T-cell (primary cell): ENCODE data around the gene POLD1. TPM values are rescaled to one million over a fixed set of nuclear protein-coding genes. Genes with fewer than 3 reads are reported as not detected.
"Not testable (repeated sequence)": the region's sequence is repeated elsewhere in the genome, so short reads cannot be mapped to it uniquely, and the experiment has no call there.

Experiments
- ATAC-seq, 4 experiments: fragments of 200-7000 bp in 3 of 4; fragments of 150-1000 bp in 1 of 4; cut with Tn5 transposase; replicated peaks in 1 of 4; 1 replicate in 3 of 4; 2 replicates in 1 of 4; pipeline ENCODE4 v1.10.0; 2021; ENCODE audit warnings: moderate library complexity in 3 of 4, mild to moderate bottlenecking in 2 of 4, moderate number of reproducible peaks in 1 of 4
- CTCF ChIA-PET, 2 donors: fragments of 300-600 bp; sonication (Branson Sonifier 250); formaldehyde crosslinking; loops; one replicate each; lab custom pipeline; 2022; ENCODE audit warnings: antibody characterized with exemption in 2 of 2; lab: Charles Lee
- POLR2A ChIA-PET, 2 donors: fragments of 300-600 bp; sonication (Branson Sonifier 250); formaldehyde crosslinking; loops; one replicate each; lab custom pipeline; 2022; ENCODE audit warnings: antibody characterized with exemption in 2 of 2; lab: Charles Lee
- DNase-seq, 35 experiments: peaks; one replicate each; pipeline versions ENCODE4 v3.0.0 to v3.0.0-alpha.2; 2013 to 2023
- H3K27ac ChIP-seq: one replicate; pipeline ENCODE4 v1.5.1; 2013; ENCODE audit warnings: low read length
- H3K27me3 ChIP-seq, 2 experiments: replicated peaks in 1 of 2; 1 replicate in 1 of 2; 2 replicates in 1 of 2; pipeline versions ENCODE4 v1.6.1 to v1.7.0; 2013; ENCODE audit warnings: low read length in 1 of 2, mixed read lengths in 1 of 2; ENCODE audit not compliant: control insufficient read depth in 2 of 2, insufficient read depth in 2 of 2; ENCODE audit errors: extremely low read depth in 1 of 2
- H3K36me3 ChIP-seq, 2 donors: 1 replicate in 1 of 2; 2 replicates in 1 of 2; pipeline versions ENCODE4 v1.6.1 to v1.7.0; 2013; ENCODE audit warnings: low read length in 1 of 2; ENCODE audit not compliant: control insufficient read depth in 2 of 2, insufficient read depth in 1 of 2; ENCODE audit errors: extremely low read depth in 1 of 2
- H3K4me1 ChIP-seq, 2 experiments: 1 replicate in 1 of 2; 2 replicates in 1 of 2; pipeline versions ENCODE4 v1.6.1 to v1.7.0; 2013; ENCODE audit warnings: low read length in 2 of 2, mixed read lengths in 1 of 2; ENCODE audit not compliant: insufficient read depth in 2 of 2, control insufficient read depth in 1 of 2; ENCODE audit errors: extremely low read depth in 1 of 2
- H3K4me3 ChIP-seq, 2 donors: 1 replicate in 1 of 2; 2 replicates in 1 of 2; pipeline versions ENCODE4 v1.5.1 to v1.7.0; 2013; ENCODE audit warnings: mild to moderate bottlenecking in 2 of 2, low read length in 1 of 2, moderate library complexity in 1 of 2; ENCODE audit not compliant: control insufficient read depth in 1 of 2; ENCODE audit errors: extremely low read depth in 1 of 2
- H3K9me3 ChIP-seq: 2 replicates; pipeline ENCODE4 v1.7.0; 2013
- H3K27ac Mint-ChIP-seq, 2 donors: one replicate each; pipeline ENCODE4 v1.8.0; 2020 to 2021; ENCODE audit warnings: mild to moderate bottlenecking in 2 of 2, mixed read lengths in 2 of 2
- H3K27me3 Mint-ChIP-seq, 2 donors: one replicate each; pipeline ENCODE4 v1.8.0; 2021 to 2022; ENCODE audit warnings: mixed read lengths in 2 of 2
- H3K36me3 Mint-ChIP-seq: one replicate; pipeline ENCODE4 v1.8.0; 2021; ENCODE audit warnings: mixed read lengths
- H3K4me1 Mint-ChIP-seq, 3 donors: one replicate each; pipeline ENCODE4 v1.8.0; 2020 to 2022; ENCODE audit warnings: mixed read lengths in 3 of 3, mild to moderate bottlenecking in 1 of 3
- H3K4me3 Mint-ChIP-seq, 3 donors: one replicate each; pipeline ENCODE4 v1.8.0; 2020 to 2022; ENCODE audit warnings: mild to moderate bottlenecking in 3 of 3, mixed read lengths in 3 of 3, moderate library complexity in 3 of 3
- H3K9me3 Mint-ChIP-seq, 3 donors: one replicate each; pipeline ENCODE4 v1.8.0; 2020 to 2022; ENCODE audit warnings: mixed read lengths in 3 of 3
- WGBS: methylation state at CpG from one replicate; pipeline ENCODE4 v1.1.5; 2013; ENCODE audit warnings: missing lambda C conversion rate; ENCODE audit not compliant: insufficient coverage; 5-methylcytosine and 5-hydroxymethylcytosine counted together
- total RNA-seq, 35 experiments: library from RNA in 6 of 35; stranded (reverse) in 6 of 35; fragments of 120-200 nt in 1 of 35; gene quantifications; one replicate each; pipeline versions ENCODE4 v1.2.1 to v1.2.4 and lab custom pipeline; 2013 to 2026

POLD1 gene
- total RNA-seq, 5 donors from 2014 or later (not counting 1 experiment from before 2014, with no cell fraction given): 32.9 to 67.1 (median 54.0) TPM

DNA sequence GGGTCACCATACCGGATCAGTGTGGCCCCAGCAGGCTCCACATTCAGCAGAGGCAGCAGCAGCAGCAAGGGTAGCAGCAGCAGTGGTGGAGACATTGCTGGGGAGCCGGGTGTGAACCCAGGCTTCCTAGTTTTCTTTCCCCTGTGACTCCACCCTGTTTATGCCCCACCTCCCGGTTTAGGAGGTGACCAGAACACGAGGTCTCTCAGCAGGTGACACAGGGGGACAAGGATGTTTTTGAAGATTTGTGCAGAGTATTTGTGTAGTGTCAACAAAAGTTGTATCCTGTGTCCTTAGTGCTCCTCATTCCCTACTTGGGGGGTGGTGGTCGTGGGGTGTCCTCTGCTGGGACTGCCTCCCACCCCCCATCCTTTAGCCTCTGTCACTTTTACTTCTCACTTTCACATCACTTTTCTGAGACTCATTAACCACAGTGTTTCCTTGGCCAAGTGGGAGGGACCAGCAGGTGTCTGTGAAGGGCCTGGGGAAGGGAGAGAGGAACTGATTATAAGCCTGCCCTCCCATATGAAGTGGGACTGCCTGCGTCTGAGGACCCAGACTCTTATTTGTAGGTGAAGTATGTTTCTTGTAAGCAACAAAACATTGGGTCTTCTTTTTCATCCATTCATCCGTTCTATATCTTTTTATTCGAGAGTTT lies 39.4 kb upstream of the POLD1 start:
- Histone ChIP-seq H3K27ac (no peak overlapping the region), H3K4me1 (peaks cover 0 to 4% of the 10 kb centered on the region in 2 experiments), H3K36me3 (no peaks in the 10 kb centered on the region), H3K27me3 (peaks cover 0 to 10% of the 10 kb centered on the region in 2 experiments), H3K9me3 (no peaks in the 10 kb centered on the region), H3K4me3 (no peak overlapping the region)
- Mint-ChIP-seq H3K9me3 (peaks cover 5 to 6% (median 5%) of the 10 kb centered on the region in 3 donors), H3K4me1 (peaks cover 10 to 19% (median 12%) of the 10 kb centered on the region in 3 donors), H3K27ac (peak overlapping the region in 1 of 2 donors; percentile 27), H3K27me3 (peaks cover 0 to 3% of the 10 kb centered on the region in 2 donors), H3K4me3 (peak overlapping the region in 1 of 3 donors; percentile 47), H3K36me3 (no peaks in the 10 kb centered on the region)
- ChIA-PET POLR2A (interaction anchor here in 1 of 2 donors (0.7 kb wide), 1 partner anchor 1835 kb away, joined by 4 read pairs; no protein-coding TSS in a partner anchor), CTCF (no interaction called here)
- WGBS: 20% methylated on average over 1 of the region's 8 CpGs
- DNase-seq (peak in 1 of 35 experiments; percentile 29), ATAC-seq (no peak)

DNA sequence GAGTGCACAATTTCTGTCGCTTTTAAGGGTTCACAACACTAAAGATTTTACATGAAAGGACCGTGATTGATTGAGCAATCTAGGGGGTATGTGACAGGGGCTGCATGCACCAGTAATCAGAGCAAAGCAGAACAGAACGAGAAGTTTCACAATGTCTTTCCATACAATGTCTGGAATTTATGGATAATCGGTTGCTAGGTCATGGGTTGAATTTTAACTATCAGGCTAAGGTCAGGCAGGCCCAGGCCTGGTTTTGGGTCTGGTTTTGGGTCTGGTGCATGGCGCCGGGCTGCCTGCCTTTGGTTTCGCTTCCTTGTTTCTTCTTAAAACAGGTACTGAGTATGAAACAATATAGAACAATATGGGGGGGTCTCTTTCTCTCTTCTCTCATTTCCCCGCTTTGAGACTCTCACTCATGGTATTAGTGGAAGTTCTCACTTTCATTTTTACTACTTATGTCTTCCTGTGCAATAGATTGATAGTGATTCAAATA lies 37.0 kb upstream of the POLD1 start:
- CTCF ChIA-PET, DNase-seq, H3K4me1 ChIP-seq, H3K27me3 Mint-ChIP-seq, H3K27ac ChIP-seq, H3K36me3 Mint-ChIP-seq, H3K9me3 ChIP-seq, H3K4me3 ChIP-seq, H3K9me3 Mint-ChIP-seq, H3K36me3 ChIP-seq, ATAC-seq: not testable (repeated sequence)
- peaks cover 0 to 20% of the 10 kb centered on the region in 2 experiments for H3K27me3 ChIP-seq
- H3K4me1 Mint-ChIP-seq: peaks cover 10 to 19% (median 12%) of the 10 kb centered on the region in 3 donors
- POLR2A ChIA-PET: interaction anchor here in 1 of 2 donors (0.6 kb wide), 1 partner anchor 11 kb away, joined by 9 read pairs; no protein-coding TSS in a partner anchor
- H3K4me3 Mint-ChIP-seq: peak overlapping the region; percentile 42 to 60 (median 49)
- H3K27ac Mint-ChIP-seq: peak overlapping the region; percentile 80 to 82
- WGBS: 18% methylated on average over 2 of the region's 8 CpGs

- no peak for DNase-seq
- H3K4me1 Mint-ChIP-seq: peaks cover 10 to 17% (median 12%) of the 10 kb centered on the region in 3 donors
- Histone ChIP-seq H3K36me3 (no peaks in the 10 kb centered on the region), H3K27me3 (peaks cover 0 to 15% of the 10 kb centered on the region in 2 experiments), H3K9me3 (no peaks in the 10 kb centered on the region), H3K4me3 (no peak overlapping the region), H3K4me1 (peaks cover 0 to 4% of the 10 kb centered on the region in 2 experiments), H3K27ac (no peak overlapping the region)
- no peak for ATAC-seq
- ChIA-PET POLR2A (no interaction called here), CTCF (no interaction called here)
- WGBS: 79% methylated on average over 8 of the region's 22 CpGs
- H3K27me3 Mint-ChIP-seq: no peaks in the 10 kb centered on the region
- H3K9me3 Mint-ChIP-seq: peaks cover 3 to 6% (median 5%) of the 10 kb centered on the region in 3 donors
- H3K4me3 Mint-ChIP-seq: no peak overlapping the region
- H3K36me3 Mint-ChIP-seq: no peaks in the 10 kb centered on the region
- H3K27ac Mint-ChIP-seq: no peak overlapping the region
Observed at GRCh38 chr19:50349277-50350057, 34.7 kb upstream of the POLD1 start.

- no peaks in the 10 kb centered on the region for H3K36me3 ChIP-seq
- H3K9me3 ChIP-seq: no peaks in the 10 kb centered on the region
- H3K27me3 Mint-ChIP-seq: no peaks in the 10 kb centered on the region
- peaks cover 8 to 9% (median 8%) of the 10 kb centered on the region in 3 donors for H3K4me1 Mint-ChIP-seq
- H3K4me3 ChIP-seq: no peak overlapping the region
- no peaks in the 10 kb centered on the region for H3K9me3 Mint-ChIP-seq
- POLR2A ChIA-PET: interaction anchor here in 1 of 2 donors (0.6 kb wide), 1 partner anchor 8 kb away, joined by 4 read pairs; no protein-coding TSS in a partner anchor
- DNase-seq: no peak
- peaks cover 0 to 13% of the 10 kb centered on the region in 2 experiments for H3K27me3 ChIP-seq
- no peaks in the 10 kb centered on the region for H3K4me1 ChIP-seq
- H3K27ac ChIP-seq: no peak overlapping the region
- no peak for ATAC-seq
- no peak overlapping the region for H3K4me3 Mint-ChIP-seq
- CTCF ChIA-PET: no interaction called here
- WGBS: 90% methylated on average over 2 of the region's 4 CpGs
- H3K27ac Mint-ChIP-seq: no peak overlapping the region
- H3K36me3 Mint-ChIP-seq: no peaks in the 10 kb centered on the region
Observed at GRCh38 chr19:50352242-50352641, 31.9 kb upstream of the POLD1 start.

DNA sequence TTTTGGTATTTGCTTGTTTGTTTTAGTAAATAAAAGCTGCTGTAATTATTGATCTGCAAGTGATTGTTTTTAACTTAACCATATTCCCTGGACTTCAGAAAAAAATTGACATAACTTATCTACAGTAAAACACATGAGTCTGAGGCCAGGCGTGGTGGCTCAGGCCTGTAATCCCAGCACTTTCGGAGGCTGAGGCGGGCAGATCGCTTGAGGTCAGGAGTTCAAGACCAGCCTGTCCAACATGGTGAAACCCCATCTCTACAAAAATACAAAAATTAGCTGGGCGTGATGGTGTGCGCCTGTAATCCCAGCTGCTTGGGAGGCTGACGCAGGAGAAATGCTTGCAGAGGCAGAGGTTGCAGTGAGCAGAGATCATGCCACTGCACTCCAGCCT lies 30.7 kb upstream of the POLD1 start:
- 90% methylated on average over 7 of the region's 7 CpGs for WGBS
- peaks cover 4 to 12% (median 10%) of the 10 kb centered on the region in 3 donors for H3K4me1 Mint-ChIP-seq
- DNase-seq, ATAC-seq, H3K36me3 ChIP-seq, H3K4me3 Mint-ChIP-seq, H3K36me3 Mint-ChIP-seq, H3K9me3 Mint-ChIP-seq, H3K9me3 ChIP-seq, H3K27ac Mint-ChIP-seq, H3K27me3 Mint-ChIP-seq, H3K27ac ChIP-seq, POLR2A ChIA-PET, H3K4me3 ChIP-seq: not testable (repeated sequence)
- Histone ChIP-seq H3K27me3 (peaks cover 0 to 13% of the 10 kb centered on the region in 2 experiments), H3K4me1 (peaks cover 0 to 11% of the 10 kb centered on the region in 2 experiments)
- CTCF ChIA-PET: interaction anchor here (0.6 kb wide), 2 partner anchors 11 to 17 kb away, joined by 4 read pairs; no protein-coding TSS in a partner anchor

- Histone ChIP-seq H3K36me3 (no peaks in the 10 kb centered on the region), H3K27ac (peak overlapping the region; percentile 94), H3K4me1 (peaks cover 2 to 30% of the 10 kb centered on the region in 2 experiments), H3K9me3 (no peaks in the 10 kb centered on the region), H3K4me3 (peak overlapping the region in 1 of 2 donors; percentile 71), H3K27me3 (no peaks in the 10 kb centered on the region)
- no peaks in the 10 kb centered on the region for H3K36me3 Mint-ChIP-seq
- H3K9me3 Mint-ChIP-seq: no peaks in the 10 kb centered on the region
- H3K27me3 Mint-ChIP-seq: peaks cover 0 to 1% of the 10 kb centered on the region in 2 donors
- peak overlapping the region in 1 of 2 donors; percentile 96 for H3K27ac Mint-ChIP-seq
- peaks cover 26 to 38% (median 34%) of the 10 kb centered on the region in 3 donors for H3K4me1 Mint-ChIP-seq
- no peak for ATAC-seq
- 0% methylated on average over 3 of the region's 13 CpGs for WGBS
- no peak for DNase-seq
- ChIA-PET CTCF (interaction anchor here (0.6 to 1.4 kb wide), 12 partner anchors 9 to 427 kb away, joined by 3 to 10 read pairs (median 4); partner anchors contain the start of genes NAPSA (in 1 of the 2) and NR1H2 (in 1 of the 2)), POLR2A (interaction anchor here in 1 of 2 donors (1.3 kb wide), 1 partner anchor 19 kb away, joined by 3 read pairs; no protein-coding TSS in a partner anchor)
- peak overlapping the region; percentile 90 to 93 (median 92) for H3K4me3 Mint-ChIP-seq
Observed at GRCh38 chr19:50356691-50357177, 27.4 kb upstream of the POLD1 start.
